ENCODE measurements around the gene TMCO5A.

GRCh38 chr15:37902126-37902525, 32.3 kb upstream of the TMCO5A start:
- no peak for TF ChIP-seq POLR2A (IDR thresholded peaks at IDR 0.05; ENCODE audit: low read depth, low read length)
- TF ChIP-seq MAX (IDR thresholded peaks at IDR 0.05; ENCODE audit: insufficient read depth, insufficient read length), result no peak
- no peak for TF ChIP-seq MYC (IDR thresholded peaks at IDR 0.05; ENCODE audit: low read depth, low read length)
- TF ChIP-seq CTCF (IDR thresholded peaks at IDR 0.05; ENCODE audit: extremely low read depth in 1 of 2, insufficient read depth in 1 of 2, low read depth in 1 of 2, low read length in 2 of 2), result no peak

Measured in endothelial cell of umbilical vein (primary cell).